ENCODE data around the gene CASTOR1.

Gene CASTOR1

DNA sequence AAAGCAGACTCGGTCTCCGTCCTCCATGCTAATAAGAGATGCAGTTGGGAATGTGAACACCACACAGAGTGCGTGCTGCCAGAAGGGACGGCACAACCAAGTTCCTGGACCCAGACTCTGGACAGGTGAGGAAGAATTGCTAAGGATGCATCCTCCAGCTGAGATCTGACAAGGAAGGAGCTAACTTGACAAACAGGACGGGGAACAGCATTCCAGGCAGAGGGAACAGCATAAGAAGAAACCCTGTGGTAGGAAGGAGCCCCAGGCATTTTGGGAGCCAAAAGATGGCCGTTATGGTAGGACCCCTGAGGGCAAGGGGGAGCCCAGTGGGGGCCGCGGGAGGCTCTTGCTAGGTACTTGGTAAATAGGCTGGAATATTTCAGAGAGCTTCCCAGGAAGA lies 28.6 kb downstream of the CASTOR1 start:
- Histone ChIP-seq H3K4me3 (no peak overlapping the region), H3K27ac (no peak overlapping the region), H3K4me1 (peaks cover 73 to 100% (median 85%) of the 10 kb centered on the region in 10 experiments), H3K9me3 (replicated peaks in 1 of 11) (no peaks in the 10 kb centered on the region), H3K36me3 (peaks cover 0 to 41% (median 31%) of the 10 kb centered on the region in 11 experiments; a peak in 20 of 22 replicates), H4K20me1 (peaks cover 0 to 43% (median 8%) of the 10 kb centered on the region in 11 experiments; a peak in 12 of 22 replicates), H3K27me3 (no peaks in the 10 kb centered on the region), H3K4me2 (peak overlapping the region in 3 of 11 experiments; percentile 98 to 99 (median 98); a peak in 4 of 22 replicates), H3K9ac (peak overlapping the region in 2 of 11 experiments; percentile 15 to 33; a peak in 1 of 22 replicates)
- no peak for TF ChIP-seq Cebpa-rat (IDR thresholded peaks at IDR 0.05)

DNA sequence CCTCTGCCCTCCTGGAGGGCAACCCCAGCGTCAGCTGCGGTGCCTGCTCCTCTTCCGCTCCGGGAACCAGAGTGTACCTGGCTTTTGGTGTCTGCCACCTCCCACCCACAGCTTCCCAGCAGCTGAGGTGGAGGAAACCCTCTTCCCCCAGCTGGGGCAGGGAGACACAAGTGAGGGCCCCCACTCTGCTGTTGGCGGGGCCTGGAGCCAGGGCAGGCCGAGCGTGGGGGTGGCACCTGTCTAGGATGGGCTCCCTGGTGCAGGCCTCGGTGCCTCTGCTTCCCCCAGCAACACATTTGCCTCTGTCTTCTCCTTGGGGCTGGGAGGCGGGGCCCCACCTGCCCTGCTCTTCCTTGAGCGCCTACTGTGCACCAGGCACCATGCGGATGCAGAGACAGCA lies 29.0 kb downstream of the CASTOR1 start:
- peaks cover 69 to 96% (median 81%) of the 10 kb centered on the region in 10 experiments for H3K4me1 ChIP-seq
- H3K4me2 ChIP-seq, result 0 out of 22 replicates have a peak overlapping the region, but pooled peaks of 2 of the 11 experiments have one; percentile 98
- H3K27me3 ChIP-seq, result no peaks in the 10 kb centered on the region

DNA sequence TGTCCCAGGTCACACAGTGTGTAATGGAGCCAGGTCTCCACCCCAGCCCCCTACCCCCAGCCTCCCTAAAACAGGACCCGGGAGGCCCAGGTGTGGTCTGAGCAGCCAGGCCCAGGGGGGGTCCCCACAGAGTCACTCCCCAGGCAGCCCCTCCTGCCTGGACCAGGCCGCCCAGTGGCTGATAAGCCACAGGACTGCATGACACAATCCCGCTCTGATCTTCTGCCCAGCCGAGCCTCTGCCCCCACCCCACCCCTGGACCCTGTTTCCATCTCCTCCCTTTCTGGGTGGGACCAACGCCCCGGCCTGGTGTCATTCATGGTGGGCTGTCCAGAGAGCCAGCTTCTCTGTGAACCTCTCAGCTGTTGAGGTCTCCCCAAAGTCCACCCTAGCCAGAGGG lies 35.0 kb downstream of the CASTOR1 start:
- H3K9ac ChIP-seq, result 0 out of 22 replicates have a peak overlapping the region, but pooled peaks of 1 of the 11 experiments have one; percentile 10
- no peak overlapping the region for H3K27ac ChIP-seq
- peaks cover 52 to 79% (median 67%) of the 10 kb centered on the region in 10 experiments for H3K4me1 ChIP-seq
- H3K9me3 ChIP-seq (replicated peaks in 1 of 11), result no peaks in the 10 kb centered on the region
- no peak for TF ChIP-seq Cebpa-rat (IDR thresholded peaks at IDR 0.05)
- peaks cover 0 to 21% (median 0%) of the 10 kb centered on the region in 11 experiments; a peak in 2 of 22 replicates for H4K20me1 ChIP-seq
- H3K36me3 ChIP-seq, result no peaks in the 10 kb centered on the region
- H3K27me3 ChIP-seq, result peaks cover 0 to 17% (median 0%) of the 10 kb centered on the region in 11 experiments; a peak in 3 of 22 replicates
- peak overlapping the region in 8 of 11 experiments; percentile 69 to 83 (median 77); a peak in 10 of 22 replicates for H3K4me2 ChIP-seq
- no peak overlapping the region for H3K4me3 ChIP-seq

More for the DNA sequence above, 29.0 kb downstream of the CASTOR1 start:
- no peak for TF ChIP-seq Cebpa-rat (IDR thresholded peaks at IDR 0.05)
- H3K36me3 ChIP-seq, result peaks cover 0 to 39% (median 31%) of the 10 kb centered on the region in 11 experiments; a peak in 20 of 22 replicates
- H4K20me1 ChIP-seq, result peaks cover 0 to 41% (median 8%) of the 10 kb centered on the region in 11 experiments; a peak in 12 of 22 replicates
- no peak overlapping the region for H3K27ac ChIP-seq
- no peaks in the 10 kb centered on the region for H3K9me3 ChIP-seq (replicated peaks in 1 of 11)
- no peak overlapping the region for H3K4me3 ChIP-seq
- H3K9ac ChIP-seq, result no peak overlapping the region

DNA sequence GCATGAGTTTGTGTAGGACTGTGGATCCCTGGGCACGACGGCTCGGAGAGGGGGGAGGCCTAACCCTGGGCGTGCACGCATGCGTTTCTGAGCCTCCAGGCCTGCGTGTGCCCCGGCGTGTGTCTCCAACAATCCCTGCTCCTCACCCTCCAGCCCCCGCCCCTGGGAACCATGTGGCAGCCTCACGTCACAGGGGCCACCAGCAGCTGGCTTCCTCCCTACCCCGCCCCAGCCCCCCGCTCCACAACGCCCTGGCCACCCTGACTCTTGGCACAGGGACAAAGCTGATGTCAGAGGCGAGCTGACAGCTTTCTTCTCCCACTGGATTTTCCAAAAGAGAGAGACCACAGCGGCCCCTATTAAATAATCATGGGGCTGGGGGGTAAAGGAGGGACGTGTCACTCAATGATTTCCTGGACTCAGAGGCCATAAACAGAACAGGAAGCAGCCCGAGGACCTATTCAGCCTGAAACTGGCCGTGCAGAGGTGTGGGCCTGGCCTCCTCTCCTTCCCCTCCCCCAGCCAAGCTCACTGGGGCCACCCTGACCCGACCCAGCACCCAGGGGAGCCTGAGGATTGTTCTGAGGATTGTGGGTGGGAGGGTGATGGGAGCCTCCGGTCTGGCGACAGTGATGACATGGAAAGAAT lies 36.0 kb downstream of the CASTOR1 start:
- Histone ChIP-seq H3K4me3 (no peak overlapping the region), H3K4me1 (peaks cover 52 to 79% (median 67%) of the 10 kb centered on the region in 10 experiments), H3K9ac (peak overlapping the region in 4 of 11 experiments; percentile 15 to 60 (median 30); a peak in 4 of 22 replicates), H3K27me3 (peaks cover 1 to 26% (median 3%) of the 10 kb centered on the region in 11 experiments; a peak in 19 of 22 replicates), H3K9me3 (replicated peaks in 1 of 11) (no peaks in the 10 kb centered on the region), H4K20me1 (peaks cover 0 to 25% (median 0%) of the 10 kb centered on the region in 11 experiments; a peak in 3 of 22 replicates), H3K36me3 (no peaks in the 10 kb centered on the region), H3K4me2 (peak overlapping the region; percentile 69 to 83 (median 76)), H3K27ac (peak overlapping the region in 5 of 11 experiments; percentile 16 to 43 (median 34); a peak in 6 of 22 replicates)
- no peak for TF ChIP-seq Cebpa-rat (IDR thresholded peaks at IDR 0.05)

DNA sequence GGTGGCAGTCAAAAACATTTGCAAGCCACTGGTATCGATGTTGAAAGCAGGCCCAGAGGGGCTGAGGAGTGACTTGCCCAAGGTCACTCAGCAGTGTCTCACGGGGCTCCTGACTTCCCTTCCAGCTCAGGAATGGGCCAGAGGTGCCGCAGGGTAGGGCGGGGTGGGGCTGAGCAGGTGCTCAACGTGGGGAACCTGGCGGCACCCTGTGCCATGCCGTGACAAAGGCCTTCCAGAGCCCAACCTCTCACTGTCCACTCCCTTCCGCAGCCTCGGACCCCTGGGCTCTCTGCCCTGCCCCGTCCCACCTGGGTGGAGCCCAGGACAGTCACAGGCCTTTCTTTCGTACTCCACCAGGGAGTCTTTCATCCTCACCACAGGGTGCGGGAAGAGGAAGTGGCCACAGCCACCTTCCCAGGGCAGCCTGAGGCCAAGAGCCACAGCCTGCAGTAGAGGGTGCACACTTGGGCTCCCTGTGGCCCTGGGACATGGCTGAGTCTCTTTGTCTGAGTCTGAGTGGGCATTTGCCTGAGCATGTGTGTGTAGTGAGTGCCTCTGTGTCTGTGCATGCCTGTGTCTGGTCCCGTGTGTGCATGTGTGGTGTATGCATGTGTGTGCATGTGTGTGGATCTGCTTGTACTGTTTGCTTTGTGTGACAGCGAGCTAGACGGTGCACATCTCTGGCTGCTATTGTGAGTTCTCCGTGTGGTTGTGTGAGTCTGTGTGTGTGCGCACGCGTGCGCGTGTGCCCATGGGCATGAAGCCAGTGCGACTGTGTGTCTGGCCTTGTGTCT lies 36.7 kb downstream of the CASTOR1 start:
- H3K4me2 ChIP-seq, result peak overlapping the region; percentile 69 to 83 (median 76)
- H3K9ac ChIP-seq, result peak overlapping the region in 3 of 11 experiments; percentile 11 to 17 (median 15); a peak in 2 of 22 replicates
- H3K36me3 ChIP-seq, result no peaks in the 10 kb centered on the region
- peaks cover 9 to 33% (median 11%) of the 10 kb centered on the region in 11 experiments for H3K27me3 ChIP-seq
- no peaks in the 10 kb centered on the region for H3K9me3 ChIP-seq (replicated peaks in 1 of 11)
- H3K4me1 ChIP-seq, result peaks cover 53 to 79% (median 65%) of the 10 kb centered on the region in 10 experiments
- peaks cover 0 to 27% (median 0%) of the 10 kb centered on the region in 11 experiments; a peak in 4 of 22 replicates for H4K20me1 ChIP-seq
- no peak overlapping the region for H3K27ac ChIP-seq
- no peak overlapping the region for H3K4me3 ChIP-seq
- TF ChIP-seq Cebpa-rat (IDR thresholded peaks at IDR 0.05), result peak in 1 of 11 experiments; percentile 9; a peak in 1 of 22 replicates

DNA sequence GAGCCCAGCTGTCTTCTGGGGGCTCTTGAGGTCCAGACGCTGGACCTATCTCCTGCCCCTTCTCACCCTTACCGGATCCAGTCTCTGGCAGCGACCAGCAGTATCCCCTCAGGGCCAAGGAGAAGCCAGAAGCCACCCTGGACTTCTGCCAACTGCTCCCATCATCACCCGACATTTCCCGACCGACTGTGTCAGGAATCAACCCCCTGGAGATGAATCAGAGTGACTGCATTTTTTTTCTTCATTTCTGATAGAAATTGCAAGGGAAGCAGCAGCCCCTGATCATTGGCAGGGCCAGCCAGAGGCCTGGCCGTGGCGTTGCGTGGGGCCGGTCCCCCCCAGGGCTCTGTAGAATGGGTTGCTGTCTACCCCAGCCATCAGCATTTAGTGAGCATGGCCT lies 37.6 kb downstream of the CASTOR1 start:
- Histone ChIP-seq H3K27me3 (peaks cover 18 to 42% (median 19%) of the 10 kb centered on the region in 11 experiments), H3K27ac (no peak overlapping the region), H3K4me3 (no peak overlapping the region), H3K9me3 (replicated peaks in 1 of 11) (no peaks in the 10 kb centered on the region), H3K36me3 (no peaks in the 10 kb centered on the region), H3K9ac (peak overlapping the region in 1 of 11 experiments; percentile 5; a peak in 1 of 22 replicates), H4K20me1 (peaks cover 0 to 35% (median 0%) of the 10 kb centered on the region in 11 experiments; a peak in 5 of 22 replicates), H3K4me2 (peak overlapping the region in 2 of 11 experiments; percentile 6 to 79; a peak in 1 of 22 replicates), H3K4me1 (peaks cover 53 to 79% (median 65%) of the 10 kb centered on the region in 10 experiments)
- no peak for TF ChIP-seq Cebpa-rat (IDR thresholded peaks at IDR 0.05)

DNA sequence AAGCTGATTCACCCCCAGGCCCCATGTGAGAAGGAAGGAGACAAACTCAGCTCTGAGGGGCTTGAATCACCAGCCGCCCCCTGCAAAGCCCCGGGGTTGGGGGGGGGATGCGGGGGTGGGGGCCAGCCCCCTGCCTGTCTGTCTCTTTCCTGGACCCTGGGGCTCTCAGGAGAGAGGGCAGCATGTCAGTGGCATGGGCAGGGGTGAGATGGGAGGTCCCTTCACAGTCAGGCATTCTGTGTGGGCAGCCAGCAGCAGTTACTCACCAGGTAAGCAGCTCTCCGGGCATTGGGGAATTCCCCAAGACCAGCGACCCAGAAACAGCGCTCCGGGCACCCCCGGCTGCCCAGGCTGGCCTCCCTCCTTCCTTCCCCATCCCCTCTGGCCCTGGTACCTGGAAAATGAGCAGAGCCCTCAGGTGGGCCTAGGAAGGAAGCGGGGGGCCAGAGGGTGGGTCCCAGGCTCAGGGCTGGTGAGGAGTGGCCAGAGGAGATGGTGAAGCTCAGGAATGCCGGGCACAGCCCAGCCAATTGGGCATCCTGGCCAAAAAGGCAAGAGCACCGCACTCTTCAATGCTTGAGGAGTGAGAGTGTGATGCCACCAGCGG lies 38.5 kb downstream of the CASTOR1 start:
- H4K20me1 ChIP-seq, result peaks cover 0 to 38% (median 0%) of the 10 kb centered on the region in 11 experiments; a peak in 5 of 22 replicates
- no peak for TF ChIP-seq Cebpa-rat (IDR thresholded peaks at IDR 0.05)
- H3K27ac ChIP-seq, result no peak overlapping the region
- no peaks in the 10 kb centered on the region for H3K9me3 ChIP-seq (replicated peaks in 1 of 11)
- H3K36me3 ChIP-seq, result no peaks in the 10 kb centered on the region
- H3K4me3 ChIP-seq, result no peak overlapping the region
- H3K4me1 ChIP-seq, result peaks cover 52 to 79% (median 64%) of the 10 kb centered on the region in 10 experiments
- no peak overlapping the region for H3K9ac ChIP-seq
- peaks cover 27 to 51% (median 29%) of the 10 kb centered on the region in 11 experiments for H3K27me3 ChIP-seq
- H3K4me2 ChIP-seq, result peak overlapping the region in 3 of 11 experiments; percentile 12 to 50 (median 23); a peak in 3 of 22 replicates

DNA sequence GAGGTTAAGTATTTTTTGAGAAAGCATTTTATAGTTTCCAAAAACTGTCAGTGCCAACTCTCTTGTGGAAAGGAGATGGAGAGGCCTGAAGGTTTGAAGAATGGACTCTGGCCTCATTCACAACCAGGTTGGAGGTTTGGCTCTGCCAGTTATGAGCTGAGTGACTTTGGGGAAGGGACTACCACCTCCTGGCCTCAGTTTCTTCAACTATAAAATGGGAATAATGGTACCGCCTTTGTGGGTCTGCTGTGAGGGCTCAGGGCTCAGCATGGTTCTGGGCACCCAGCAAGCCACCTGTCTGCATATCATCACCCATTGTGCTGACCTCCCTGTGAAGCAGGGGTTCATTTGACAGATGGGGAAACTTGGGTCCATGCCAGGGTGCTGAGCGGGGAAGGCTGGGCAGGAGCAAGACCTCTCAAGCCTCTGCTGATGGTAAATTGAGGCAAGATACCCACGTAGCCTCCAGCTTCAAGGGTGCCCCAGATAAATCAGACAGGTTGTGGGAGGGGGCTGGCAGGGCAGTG lies 39.2 kb downstream of the CASTOR1 start:
- peaks cover 0 to 45% (median 0%) of the 10 kb centered on the region in 11 experiments; a peak in 6 of 22 replicates for H4K20me1 ChIP-seq
- H3K4me3 ChIP-seq, result no peak overlapping the region
- H3K4me1 ChIP-seq, result peaks cover 53 to 82% (median 66%) of the 10 kb centered on the region in 10 experiments
- no peaks in the 10 kb centered on the region for H3K36me3 ChIP-seq
- H3K27ac ChIP-seq, result no peak overlapping the region
- peaks cover 33 to 58% (median 36%) of the 10 kb centered on the region in 11 experiments for H3K27me3 ChIP-seq
- H3K9me3 ChIP-seq (replicated peaks in 1 of 11), result no peaks in the 10 kb centered on the region
- TF ChIP-seq Cebpa-rat (IDR thresholded peaks at IDR 0.05), result no peak
- peak overlapping the region in 2 of 11 experiments; percentile 64 to 72; a peak in 4 of 22 replicates for H3K4me2 ChIP-seq
- H3K9ac ChIP-seq, result no peak overlapping the region
